GM23338 (cell line): Measurements from ENCODE around the gene DTYMK.

ENCODE experiments used
- CREB1 ChIP-seq: fragments of 250-450 bp; sonication (Bioruptor Pico); IDR thresholded peaks from 2 replicates; pipeline ENCODE4 v1.5.0; 2020; ENCODE audit warnings: low read depth, mild to moderate bottlenecking, moderate library complexity
- EZH2 ChIP-seq: fragments of 200-600 bp; sonication (generic); IDR thresholded peaks from one replicate; pipeline ENCODE4 v1.8.0; 2017; ENCODE audit warnings: antibody characterized with exemption, mild to moderate bottlenecking, low read depth; ENCODE audit not compliant: unreplicated experiment
- EZH2phosphoT487 ChIP-seq: fragments of 200-600 bp; sonication (generic); IDR thresholded peaks from one replicate; pipeline ENCODE4 v1.8.1; 2018; ENCODE audit warnings: antibody characterized with exemption; ENCODE audit not compliant: unreplicated experiment
- JUNB ChIP-seq: IDR thresholded peaks from one replicate; pipeline ENCODE4 v1.6.1; 2016; ENCODE audit warnings: antibody characterized with exemption; ENCODE audit not compliant: unreplicated experiment
- NANOG ChIP-seq: IDR thresholded peaks from 2 replicates; pipeline ENCODE4 v1.6.1; 2016; ENCODE audit warnings: antibody characterized with exemption, borderline replicate concordance
- POLR2AphosphoS5 ChIP-seq: IDR thresholded peaks from 2 replicates; pipeline ENCODE4 v1.6.1; 2016; ENCODE audit warnings: antibody characterized with exemption, low read depth
- STAT1 ChIP-seq: IDR thresholded peaks from one replicate; pipeline ENCODE4 v1.6.1; 2016; ENCODE audit warnings: antibody characterized with exemption; ENCODE audit not compliant: unreplicated experiment
- ZNF114 ChIP-seq: fragments of 250-450 bp; sonication (Bioruptor Pico); IDR thresholded peaks from 2 replicates; pipeline ENCODE4 v1.5.0; 2020; ENCODE audit warnings: mild to moderate bottlenecking, moderate library complexity
- ZNF331 ChIP-seq: fragments of 250-450 bp; sonication (Bioruptor Pico); IDR thresholded peaks from 2 replicates; pipeline ENCODE4 v1.5.0; 2020; ENCODE audit warnings: low read depth, mild to moderate bottlenecking, moderate library complexity
- TF ChIP-seq, protein P1 (sequence below), 2 experiments: fragments of 200-600 bp in 1 of 2; sonication (generic) in 1 of 2; conservative IDR thresholded peaks; 2 replicates each; pipeline versions ENCODE4 v1.5.1 to v1.6.1; 2016 to 2017; ENCODE audit warnings: antibody characterized with exemption in 2 of 2, low read depth in 2 of 2, mild to moderate bottlenecking in 2 of 2, moderate library complexity in 1 of 2
- TF ChIP-seq, protein P2 (sequence below): IDR thresholded peaks from one replicate; pipeline ENCODE4 v1.6.1; 2018; ENCODE audit warnings: antibody characterized with exemption; ENCODE audit not compliant: unreplicated experiment
- TF ChIP-seq, protein P3 (sequence below): IDR thresholded peaks from 2 replicates; pipeline ENCODE4 v1.6.1; 2016; ENCODE audit warnings: antibody characterized with exemption
- TF ChIP-seq, protein P4 (sequence below): fragments of 250-450 bp; sonication (Bioruptor Pico); IDR thresholded peaks from 2 replicates; pipeline ENCODE4 v1.5.0; 2020; ENCODE audit warnings: mild to moderate bottlenecking, moderate library complexity

DNA sequence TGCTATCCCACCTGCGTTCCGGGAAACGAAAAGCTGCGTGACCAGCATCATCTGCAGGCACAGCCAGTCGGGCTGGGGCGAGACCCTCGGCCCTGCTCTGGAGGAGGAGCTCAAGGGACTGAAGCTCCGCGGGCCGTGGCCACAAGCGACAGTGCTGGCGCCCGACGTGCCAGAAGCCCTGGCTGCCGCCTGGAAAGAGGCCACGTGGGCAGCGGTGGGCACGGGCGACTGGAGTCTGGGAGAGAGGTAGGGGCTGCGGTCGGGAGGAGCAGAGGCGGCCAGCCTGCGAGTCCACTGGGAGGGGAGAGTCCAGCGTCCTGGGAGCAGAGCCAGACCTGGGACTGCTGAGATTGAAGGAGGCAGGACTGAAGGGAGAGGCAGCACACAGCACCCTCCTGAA is 9.2 kb downstream of the DTYMK start:
- TF ChIP-seq, protein P1, sequence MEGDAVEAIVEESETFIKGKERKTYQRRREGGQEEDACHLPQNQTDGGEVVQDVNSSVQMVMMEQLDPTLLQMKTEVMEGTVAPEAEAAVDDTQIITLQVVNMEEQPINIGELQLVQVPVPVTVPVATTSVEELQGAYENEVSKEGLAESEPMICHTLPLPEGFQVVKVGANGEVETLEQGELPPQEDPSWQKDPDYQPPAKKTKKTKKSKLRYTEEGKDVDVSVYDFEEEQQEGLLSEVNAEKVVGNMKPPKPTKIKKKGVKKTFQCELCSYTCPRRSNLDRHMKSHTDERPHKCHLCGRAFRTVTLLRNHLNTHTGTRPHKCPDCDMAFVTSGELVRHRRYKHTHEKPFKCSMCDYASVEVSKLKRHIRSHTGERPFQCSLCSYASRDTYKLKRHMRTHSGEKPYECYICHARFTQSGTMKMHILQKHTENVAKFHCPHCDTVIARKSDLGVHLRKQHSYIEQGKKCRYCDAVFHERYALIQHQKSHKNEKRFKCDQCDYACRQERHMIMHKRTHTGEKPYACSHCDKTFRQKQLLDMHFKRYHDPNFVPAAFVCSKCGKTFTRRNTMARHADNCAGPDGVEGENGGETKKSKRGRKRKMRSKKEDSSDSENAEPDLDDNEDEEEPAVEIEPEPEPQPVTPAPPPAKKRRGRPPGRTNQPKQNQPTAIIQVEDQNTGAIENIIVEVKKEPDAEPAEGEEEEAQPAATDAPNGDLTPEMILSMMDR (conservative IDR thresholded peaks at IDR 0.05; ENCODE audit: low read depth in 2 of 2): no peak
- TF ChIP-seq, protein P2, sequence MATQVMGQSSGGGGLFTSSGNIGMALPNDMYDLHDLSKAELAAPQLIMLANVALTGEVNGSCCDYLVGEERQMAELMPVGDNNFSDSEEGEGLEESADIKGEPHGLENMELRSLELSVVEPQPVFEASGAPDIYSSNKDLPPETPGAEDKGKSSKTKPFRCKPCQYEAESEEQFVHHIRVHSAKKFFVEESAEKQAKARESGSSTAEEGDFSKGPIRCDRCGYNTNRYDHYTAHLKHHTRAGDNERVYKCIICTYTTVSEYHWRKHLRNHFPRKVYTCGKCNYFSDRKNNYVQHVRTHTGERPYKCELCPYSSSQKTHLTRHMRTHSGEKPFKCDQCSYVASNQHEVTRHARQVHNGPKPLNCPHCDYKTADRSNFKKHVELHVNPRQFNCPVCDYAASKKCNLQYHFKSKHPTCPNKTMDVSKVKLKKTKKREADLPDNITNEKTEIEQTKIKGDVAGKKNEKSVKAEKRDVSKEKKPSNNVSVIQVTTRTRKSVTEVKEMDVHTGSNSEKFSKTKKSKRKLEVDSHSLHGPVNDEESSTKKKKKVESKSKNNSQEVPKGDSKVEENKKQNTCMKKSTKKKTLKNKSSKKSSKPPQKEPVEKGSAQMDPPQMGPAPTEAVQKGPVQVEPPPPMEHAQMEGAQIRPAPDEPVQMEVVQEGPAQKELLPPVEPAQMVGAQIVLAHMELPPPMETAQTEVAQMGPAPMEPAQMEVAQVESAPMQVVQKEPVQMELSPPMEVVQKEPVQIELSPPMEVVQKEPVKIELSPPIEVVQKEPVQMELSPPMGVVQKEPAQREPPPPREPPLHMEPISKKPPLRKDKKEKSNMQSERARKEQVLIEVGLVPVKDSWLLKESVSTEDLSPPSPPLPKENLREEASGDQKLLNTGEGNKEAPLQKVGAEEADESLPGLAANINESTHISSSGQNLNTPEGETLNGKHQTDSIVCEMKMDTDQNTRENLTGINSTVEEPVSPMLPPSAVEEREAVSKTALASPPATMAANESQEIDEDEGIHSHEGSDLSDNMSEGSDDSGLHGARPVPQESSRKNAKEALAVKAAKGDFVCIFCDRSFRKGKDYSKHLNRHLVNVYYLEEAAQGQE: no peak
- TF ChIP-seq EZH2 (no peak), EZH2phosphoT487 (no peak), CREB1 (no peak), POLR2AphosphoS5 (no peak; the same call in 1 of the 2 replicates), ZNF114 (CRISPR knock-in tag) (no peak), NANOG (no peak), ZNF331 (CRISPR knock-in tag) (no peak), JUNB (no peak), STAT1 (no peak)
- TF ChIP-seq, protein P3, sequence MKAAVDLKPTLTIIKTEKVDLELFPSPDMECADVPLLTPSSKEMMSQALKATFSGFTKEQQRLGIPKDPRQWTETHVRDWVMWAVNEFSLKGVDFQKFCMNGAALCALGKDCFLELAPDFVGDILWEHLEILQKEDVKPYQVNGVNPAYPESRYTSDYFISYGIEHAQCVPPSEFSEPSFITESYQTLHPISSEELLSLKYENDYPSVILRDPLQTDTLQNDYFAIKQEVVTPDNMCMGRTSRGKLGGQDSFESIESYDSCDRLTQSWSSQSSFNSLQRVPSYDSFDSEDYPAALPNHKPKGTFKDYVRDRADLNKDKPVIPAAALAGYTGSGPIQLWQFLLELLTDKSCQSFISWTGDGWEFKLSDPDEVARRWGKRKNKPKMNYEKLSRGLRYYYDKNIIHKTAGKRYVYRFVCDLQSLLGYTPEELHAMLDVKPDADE: no peak
- TF ChIP-seq, protein P4, sequence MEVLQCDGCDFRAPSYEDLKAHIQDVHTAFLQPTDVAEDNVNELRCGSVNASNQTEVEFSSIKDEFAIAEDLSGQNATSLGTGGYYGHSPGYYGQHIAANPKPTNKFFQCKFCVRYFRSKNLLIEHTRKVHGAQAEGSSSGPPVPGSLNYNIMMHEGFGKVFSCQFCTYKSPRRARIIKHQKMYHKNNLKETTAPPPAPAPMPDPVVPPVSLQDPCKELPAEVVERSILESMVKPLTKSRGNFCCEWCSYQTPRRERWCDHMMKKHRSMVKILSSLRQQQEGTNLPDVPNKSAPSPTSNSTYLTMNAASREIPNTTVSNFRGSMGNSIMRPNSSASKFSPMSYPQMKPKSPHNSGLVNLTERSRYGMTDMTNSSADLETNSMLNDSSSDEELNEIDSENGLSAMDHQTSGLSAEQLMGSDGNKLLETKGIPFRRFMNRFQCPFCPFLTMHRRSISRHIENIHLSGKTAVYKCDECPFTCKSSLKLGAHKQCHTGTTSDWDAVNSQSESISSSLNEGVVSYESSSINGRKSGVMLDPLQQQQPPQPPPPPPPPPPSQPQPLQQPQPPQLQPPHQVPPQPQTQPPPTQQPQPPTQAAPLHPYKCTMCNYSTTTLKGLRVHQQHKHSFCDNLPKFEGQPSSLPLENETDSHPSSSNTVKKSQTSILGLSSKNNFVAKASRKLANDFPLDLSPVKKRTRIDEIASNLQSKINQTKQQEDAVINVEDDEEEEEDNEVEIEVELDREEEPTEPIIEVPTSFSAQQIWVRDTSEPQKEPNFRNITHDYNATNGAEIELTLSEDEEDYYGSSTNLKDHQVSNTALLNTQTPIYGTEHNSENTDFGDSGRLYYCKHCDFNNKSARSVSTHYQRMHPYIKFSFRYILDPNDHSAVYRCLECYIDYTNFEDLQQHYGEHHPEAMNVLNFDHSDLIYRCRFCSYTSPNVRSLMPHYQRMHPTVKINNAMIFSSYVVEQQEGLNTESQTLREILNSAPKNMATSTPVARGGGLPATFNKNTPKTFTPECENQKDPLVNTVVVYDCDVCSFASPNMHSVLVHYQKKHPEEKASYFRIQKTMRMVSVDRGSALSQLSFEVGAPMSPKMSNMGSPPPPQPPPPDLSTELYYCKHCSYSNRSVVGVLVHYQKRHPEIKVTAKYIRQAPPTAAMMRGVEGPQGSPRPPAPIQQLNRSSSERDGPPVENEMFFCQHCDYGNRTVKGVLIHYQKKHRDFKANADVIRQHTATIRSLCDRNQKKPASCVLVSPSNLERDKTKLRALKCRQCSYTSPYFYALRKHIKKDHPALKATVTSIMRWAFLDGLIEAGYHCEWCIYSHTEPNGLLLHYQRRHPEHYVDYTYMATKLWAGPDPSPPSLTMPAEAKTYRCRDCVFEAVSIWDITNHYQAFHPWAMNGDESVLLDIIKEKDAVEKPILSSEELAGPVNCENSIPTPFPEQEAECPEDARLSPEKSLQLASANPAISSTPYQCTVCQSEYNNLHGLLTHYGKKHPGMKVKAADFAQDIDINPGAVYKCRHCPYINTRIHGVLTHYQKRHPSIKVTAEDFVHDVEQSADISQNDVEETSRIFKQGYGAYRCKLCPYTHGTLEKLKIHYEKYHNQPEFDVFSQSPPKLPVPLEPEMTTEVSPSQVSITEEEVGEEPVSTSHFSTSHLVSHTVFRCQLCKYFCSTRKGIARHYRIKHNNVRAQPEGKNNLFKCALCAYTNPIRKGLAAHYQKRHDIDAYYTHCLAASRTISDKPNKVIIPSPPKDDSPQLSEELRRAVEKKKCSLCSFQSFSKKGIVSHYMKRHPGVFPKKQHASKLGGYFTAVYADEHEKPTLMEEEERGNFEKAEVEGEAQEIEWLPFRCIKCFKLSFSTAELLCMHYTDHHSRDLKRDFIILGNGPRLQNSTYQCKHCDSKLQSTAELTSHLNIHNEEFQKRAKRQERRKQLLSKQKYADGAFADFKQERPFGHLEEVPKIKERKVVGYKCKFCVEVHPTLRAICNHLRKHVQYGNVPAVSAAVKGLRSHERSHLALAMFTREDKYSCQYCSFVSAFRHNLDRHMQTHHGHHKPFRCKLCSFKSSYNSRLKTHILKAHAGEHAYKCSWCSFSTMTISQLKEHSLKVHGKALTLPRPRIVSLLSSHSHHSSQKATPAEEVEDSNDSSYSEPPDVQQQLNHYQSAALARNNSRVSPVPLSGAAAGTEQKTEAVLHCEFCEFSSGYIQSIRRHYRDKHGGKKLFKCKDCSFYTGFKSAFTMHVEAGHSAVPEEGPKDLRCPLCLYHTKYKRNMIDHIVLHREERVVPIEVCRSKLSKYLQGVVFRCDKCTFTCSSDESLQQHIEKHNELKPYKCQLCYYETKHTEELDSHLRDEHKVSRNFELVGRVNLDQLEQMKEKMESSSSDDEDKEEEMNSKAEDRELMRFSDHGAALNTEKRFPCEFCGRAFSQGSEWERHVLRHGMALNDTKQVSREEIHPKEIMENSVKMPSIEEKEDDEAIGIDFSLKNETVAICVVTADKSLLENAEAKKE (CRISPR knock-in tag): no peak
